Endothelial cell of umbilical vein (primary cell): ENCODE data around the gene IBTK. TPM values are rescaled to one million over a fixed set of nuclear protein-coding genes. Genes with fewer than 3 reads are reported as not detected.

ENCODE experiments used
- BruUV-seq: library from RNA; stranded (reverse); fragments of 400-500 nt; replicated peaks from 2 replicates; lab custom pipeline; 2021; lab: Mats Ljungman, UMichigan
- CTCF ChIA-PET: fragments of 300-600, 350-600 bp; sonication (Branson Sonifier 250); formaldehyde crosslinking; loops from one replicate; lab custom pipeline; 2021; ENCODE audit warnings: antibody characterized with exemption, inconsistent platforms; lab: Charles Lee
- POLR2A ChIA-PET: fragments of 300-600, 350-600 bp; sonication (Branson Sonifier 250); formaldehyde crosslinking; loops from one replicate; lab custom pipeline; 2021; ENCODE audit warnings: antibody characterized with exemption, inconsistent platforms; lab: Charles Lee
- DNase-seq: peaks from one replicate; pipeline ENCODE4 v3.0.0-alpha.2; 2011; ENCODE audit warnings: low read depth, low spot score
- FAIRE-seq: peaks from 2 replicates; lab custom pipeline; 2011; peaks lifted over from hg19 to GRCh38; lab: Jason Lieb, UNC
- H2AFZ ChIP-seq: 2 replicates; pipeline ENCODE4 v1.6.0; 2012; ENCODE audit warnings: low read depth, low read length, control low read depth, inconsistent platforms
- H3K27ac ChIP-seq: 2 replicates; pipeline ENCODE4 v1.5.1; 2011; ENCODE audit warnings: low read depth, mild to moderate bottlenecking, control low read depth, low read length, moderate library complexity; ENCODE audit not compliant: insufficient read depth
- H3K27me3 ChIP-seq, 2 experiments: 2 replicates each; pipeline versions ENCODE4 v1.6.0 to v1.6.1; 2011; ENCODE audit warnings: low read length in 2 of 2, mixed read lengths in 1 of 2; ENCODE audit not compliant: control insufficient read depth in 2 of 2, insufficient read depth in 2 of 2
- H3K36me3 ChIP-seq, 2 experiments: 2 replicates in 1 of 2; 3 replicates in 1 of 2; pipeline ENCODE4 v1.5.1; 2011; ENCODE audit warnings: low read length in 2 of 2, mild to moderate bottlenecking in 1 of 2, moderate library complexity in 1 of 2; ENCODE audit not compliant: control insufficient read depth in 2 of 2, insufficient read depth in 2 of 2; ENCODE audit errors: extremely low read depth in 1 of 2
- H3K4me1 ChIP-seq: 3 replicates; pipeline ENCODE4 v1.5.1; 2011; ENCODE audit warnings: mild to moderate bottlenecking, low read length; ENCODE audit not compliant: control insufficient read depth, insufficient read depth; ENCODE audit errors: extremely low read depth
- H3K4me2 ChIP-seq: 2 replicates; pipeline ENCODE4 v1.6.1; 2011; ENCODE audit warnings: low read length, control low read depth, mixed read lengths; ENCODE audit not compliant: insufficient read depth
- H3K4me3 ChIP-seq, 3 experiments: fragments of 200-600 bp in 1 of 3; sonication (generic), shearing (Covaris generic) in 1 of 3; replicated peaks in 1 of 3; 2 replicates each; pipeline ENCODE4 v1.5.1; 2011 to 2016; ENCODE audit warnings: control low read depth in 3 of 3, low read length in 3 of 3, mild to moderate bottlenecking in 2 of 3, inconsistent platforms in 1 of 3, low read depth in 1 of 3, moderate library complexity in 1 of 3; ENCODE audit not compliant: insufficient read depth in 1 of 3
- H3K79me2 ChIP-seq: 2 replicates; pipeline ENCODE4 v1.6.0; 2012; ENCODE audit warnings: low read length, inconsistent platforms; ENCODE audit not compliant: control insufficient read depth, insufficient read depth
- H3K9ac ChIP-seq: replicated peaks from 2 replicates; pipeline ENCODE3; 2011; ENCODE audit warnings: low read length, control low read depth; ENCODE audit not compliant: insufficient read depth; ENCODE audit errors: extremely low read depth
- H3K9me1 ChIP-seq: replicated peaks from 3 replicates; pipeline ENCODE4 v1.6.0; 2011; ENCODE audit warnings: mild to moderate bottlenecking, low read length; ENCODE audit not compliant: control insufficient read depth, insufficient read depth; ENCODE audit errors: extremely low read depth
- H3K9me3 ChIP-seq: replicated peaks from 2 replicates; pipeline ENCODE4 v1.5.1; 2012; ENCODE audit warnings: low read length, inconsistent platforms; ENCODE audit not compliant: control insufficient read depth, insufficient read depth
- H4K20me1 ChIP-seq: replicated peaks from 2 replicates; pipeline ENCODE3; 2011; ENCODE audit warnings: mild to moderate bottlenecking, low read length; ENCODE audit not compliant: control insufficient read depth, insufficient read depth; ENCODE audit errors: extremely low read depth
- CTCF ChIP-seq, 2 donors: IDR thresholded peaks; 1 replicate in 1 of 2; 2 replicates in 1 of 2; pipeline ENCODE4 v1.5.1; 2011; ENCODE audit warnings: low read length in 2 of 2, mild to moderate bottlenecking in 2 of 2, moderate library complexity in 2 of 2, control low read depth in 1 of 2, inconsistent platforms in 1 of 2, low read depth in 1 of 2; ENCODE audit not compliant: insufficient read depth in 1 of 2; ENCODE audit errors: extremely low read depth in 1 of 2
- EZH2 ChIP-seq: IDR thresholded peaks from 2 replicates; pipeline ENCODE4 v1.6.1; 2012; ENCODE audit warnings: borderline replicate concordance, low read depth, mild to moderate bottlenecking, moderate library complexity, low read length, inconsistent platforms; ENCODE audit not compliant: severe bottlenecking
- FOS ChIP-seq: IDR thresholded peaks from 2 replicates; pipeline ENCODE4 v1.6.1; 2011; ENCODE audit warnings: mild to moderate bottlenecking, low read length, moderate library complexity, borderline replicate concordance; ENCODE audit not compliant: insufficient read depth
- GATA2 ChIP-seq: IDR thresholded peaks from 2 replicates; pipeline ENCODE4 v1.7.0; 2011; ENCODE audit warnings: low read depth, mild to moderate bottlenecking, moderate library complexity, mixed read lengths, low read length; ENCODE audit not compliant: insufficient read length, insufficient read depth
- JUN ChIP-seq: IDR thresholded peaks from 2 replicates; pipeline ENCODE4 v1.6.1; 2011; ENCODE audit warnings: borderline replicate concordance, low read depth; ENCODE audit not compliant: insufficient read length, insufficient read depth
- MAX ChIP-seq: IDR thresholded peaks from 2 replicates; pipeline ENCODE4 v1.6.1; 2011; ENCODE audit not compliant: insufficient read depth, insufficient read length
- MYC ChIP-seq: IDR thresholded peaks from one replicate; pipeline ENCODE4 v1.6.1; 2011; ENCODE audit warnings: mild to moderate bottlenecking, low read depth, low read length
- POLR2A ChIP-seq: IDR thresholded peaks from 2 replicates; pipeline ENCODE4 v1.6.1; 2012; ENCODE audit warnings: low read depth, mild to moderate bottlenecking, control low read depth, low read length
- POLR2AphosphoS5 ChIP-seq: IDR thresholded peaks from 2 replicates; pipeline ENCODE4 v1.6.1; 2012; ENCODE audit warnings: low read depth, mild to moderate bottlenecking, control low read depth, low read length, moderate library complexity; ENCODE audit not compliant: insufficient read depth
- dilution Hi-C: fragments of 300-500 bp; cut with MboI; formaldehyde crosslinking; loops from one replicate; pipeline ENCODE4 v1.15.0; 2019; ENCODE audit warnings: low sequenced_read_pairs; ENCODE audit not compliant: extremely low pct_ligation_motif_present
- intact Hi-C: fragments of 100-400 bp; cut with micrococcal nuclease; formaldehyde crosslinking; loops from one replicate; pipeline ENCODE4 v1.10.0; 2022
- polyA plus RNA-seq, 4 experiments: library from polyadenylated mRNA; depleted of rRNA in 3 of 4; stranded (reverse) in 3 of 4; unstranded in 1 of 4; fragments of >200 nt; gene quantifications; 2 replicates each; pipeline versions ENCODE4 v1.2.1 to v1.2.3, GENCODE V29; 2011 to 2012; ENCODE audit warnings: missing spikeins in 1 of 4
- total RNA-seq: library from RNA; stranded (reverse); gene quantifications from 2 replicates; pipeline ENCODE4 v1.2.3, GENCODE V29; 2021

The IBTK gene
- total and polyA plus RNA-seq, 2 donors (not counting 3 experiments of a cell fraction or from before 2014, with no cell fraction given): 6.7 to 30.5 TPM

- Histone ChIP-seq H3K9ac (no peak overlapping the region), H4K20me1 (no peaks in the 10 kb centered on the region), H3K27me3 (no peaks in the 10 kb centered on the region), H3K4me3 (no peak overlapping the region), H3K9me3 (no peaks in the 10 kb centered on the region), H3K4me1 (no peaks in the 10 kb centered on the region), H3K9me1 (no peaks in the 10 kb centered on the region), H2AFZ (no peak overlapping the region), H3K27ac (no peak overlapping the region), H3K79me2 (no peaks in the 10 kb centered on the region), H3K4me2 (no peak overlapping the region), H3K36me3 (peaks cover 4 to 15% of the 10 kb centered on the region in 2 experiments)
- ChIA-PET CTCF (interaction anchor here (1.2 kb wide), 1 partner anchor 20 kb away, joined by 3 read pairs; no protein-coding TSS in a partner anchor), POLR2A (no interaction called here)
- dilution Hi-C loops (no loop called here), intact Hi-C loops (no loop called here)
- no peak for TF ChIP-seq CTCF (IDR thresholded peaks at IDR 0.05; ENCODE audit: extremely low read depth in 1 of 2, insufficient read depth in 1 of 2, low read depth in 1 of 2, low read length in 2 of 2)
- TF ChIP-seq POLR2AphosphoS5: no peak
- no peak for TF ChIP-seq MYC
- no peak for TF ChIP-seq MAX
- TF ChIP-seq POLR2A: no peak
- no peak for TF ChIP-seq JUN
- no peak for TF ChIP-seq EZH2
- no peak for TF ChIP-seq FOS
- no peak for TF ChIP-seq GATA2
- DNase-seq (no peak), FAIRE-seq (no peak)
- BruUV-seq: no TSS peak
Observed at GRCh38 chr6:82172594-82172993, 75.0 kb downstream of the IBTK start.
